Fibroblast of lung (primary cell): ENCODE data around the gene ZNF878. TPM values are rescaled to one million over a fixed set of nuclear protein-coding genes. Genes with fewer than 3 reads are reported as not detected.

Source experiments
- DNase-seq, 2 donors: peaks; one replicate each; pipeline versions ENCODE4 v3.0.0 to v3.0.0-alpha.2; 2010; ENCODE audit warnings: low read depth in 2 of 2
- H2AFZ ChIP-seq: 2 replicates; pipeline ENCODE4 v1.5.1; 2012; ENCODE audit warnings: low read length, control low read depth, inconsistent platforms
- H3K27ac ChIP-seq: 2 replicates; pipeline ENCODE4 v1.5.1; 2011; ENCODE audit warnings: low read length, control low read depth; ENCODE audit not compliant: insufficient read depth
- H3K27me3 ChIP-seq: 2 replicates; pipeline ENCODE4 v1.5.1; 2011; ENCODE audit warnings: mild to moderate bottlenecking, low read length; ENCODE audit not compliant: control insufficient read depth, insufficient read depth
- H3K36me3 ChIP-seq: 2 replicates; pipeline ENCODE4 v1.5.1; 2011; ENCODE audit warnings: low read length; ENCODE audit not compliant: control insufficient read depth, insufficient read depth
- H3K4me1 ChIP-seq: 2 replicates; pipeline ENCODE4 v1.5.1; 2011; ENCODE audit warnings: low read length; ENCODE audit not compliant: control insufficient read depth, insufficient read depth; ENCODE audit errors: extremely low read depth
- H3K4me2 ChIP-seq: 2 replicates; pipeline ENCODE4 v1.5.1; 2011; ENCODE audit warnings: low read length, control low read depth; ENCODE audit not compliant: insufficient read depth; ENCODE audit errors: extremely low read depth
- H3K4me3 ChIP-seq, 4 experiments: fragments of 200-600 bp in 1 of 4; sonication (generic) in 1 of 4; replicated peaks in 1 of 4; 2 replicates each; pipeline ENCODE4 v1.5.1; 2011 to 2016; ENCODE audit warnings: low read length in 4 of 4, low read depth in 3 of 4, mild to moderate bottlenecking in 3 of 4, control low read depth in 2 of 4, inconsistent platforms in 1 of 4, mixed read lengths in 1 of 4; ENCODE audit not compliant: insufficient read depth in 1 of 4; ENCODE audit errors: control extremely low read depth in 1 of 4
- H3K79me2 ChIP-seq: 2 replicates; pipeline ENCODE4 v1.5.1; 2012; ENCODE audit warnings: mild to moderate bottlenecking, low read length, inconsistent platforms; ENCODE audit not compliant: control insufficient read depth, insufficient read depth
- H3K9ac ChIP-seq: 2 replicates; pipeline ENCODE4 v1.5.1; 2011; ENCODE audit warnings: mild to moderate bottlenecking, low read length, control low read depth; ENCODE audit not compliant: insufficient read depth
- H3K9me3 ChIP-seq: 2 replicates; pipeline ENCODE4 v1.5.1; 2012; ENCODE audit warnings: low read depth, low read length; ENCODE audit not compliant: control insufficient read depth, insufficient read depth
- H4K20me1 ChIP-seq: 2 replicates; pipeline ENCODE4 v1.5.1; 2011; ENCODE audit warnings: low read length; ENCODE audit not compliant: control insufficient read depth, insufficient read depth; ENCODE audit errors: extremely low read depth
- CTCF ChIP-seq, 2 donors: IDR thresholded peaks in 1 of 2; conservative IDR thresholded peaks in 1 of 2; 1 replicate in 1 of 2; 2 replicates in 1 of 2; pipeline ENCODE4 v1.5.1; 2011 to 2012; ENCODE audit warnings: low read length in 2 of 2, control low read depth in 1 of 2, inconsistent platforms in 1 of 2, low read depth in 1 of 2, mild to moderate bottlenecking in 1 of 2
- EZH2 ChIP-seq: IDR thresholded peaks from 2 replicates; pipeline ENCODE4 v1.5.1; 2012; ENCODE audit warnings: low read length, control low read depth, mild to moderate bottlenecking; ENCODE audit errors: missing control alignments
- polyA plus RNA-seq, 2 donors: library from polyadenylated mRNA; depleted of rRNA in 1 of 2; stranded (reverse) in 1 of 2; unstranded in 1 of 2; fragments of >200 nt; gene quantifications; 2 replicates each; pipeline ENCODE4 v1.2.1, GENCODE V29; 2011 to 2012; ENCODE audit warnings: missing spikeins in 1 of 2
- total RNA-seq: library from RNA; depleted of rRNA; stranded (reverse); fragments of >200 nt; gene quantifications from 2 replicates; pipeline ENCODE4 v1.2.1, GENCODE V29; 2014

ZNF878 gene
- total and polyA plus RNA-seq, 2 donors (not counting 1 experiment from before 2014, with no cell fraction given): under 0.01 to 0.07 TPM

GRCh38 chr19:12064590-12065538, 12.1 kb upstream of the ZNF878 start, which contains the start of gene ZNF844:
Gene ZNF844 (plus strand): TSS chr19:12064731. CDS start chr19:12064874, 143 bp downstream.
- Histone ChIP-seq H3K4me1 (no peaks in the 10 kb centered on the region), H3K27me3 (no peaks in the 10 kb centered on the region), H3K9ac (peak within 1 kb of the TSS; percentile 87), H3K4me3 (peak within 1 kb of the TSS; percentile 81 to 93 (median 90)), H3K9me3 (no peaks in the 10 kb centered on the region), H2AFZ (peak within 1 kb of the TSS; percentile 93), H3K27ac (peak within 1 kb of the TSS; percentile 90), H3K36me3 (no peaks in the 10 kb centered on the region), H3K4me2 (peak within 1 kb of the TSS; percentile 97), H4K20me1 (no peaks in the 10 kb centered on the region), H3K79me2 (peaks cover 6% of the 10 kb centered on the region)
- no peak for TF ChIP-seq CTCF (conservative IDR thresholded peaks at IDR 0.05 in 1 of 2, IDR thresholded peaks at IDR 0.05 in 1 of 2; ENCODE audit: low read depth in 1 of 2, low read length in 2 of 2)
- no peak for TF ChIP-seq EZH2
- peak; percentile 85 to 91 for DNase-seq

GRCh38 chr19:12055784-12056183, 3.0 kb upstream of the ZNF878 start:
- DNase-seq: no peak
- Histone ChIP-seq H3K27ac (no peak overlapping the region), H3K27me3 (no peaks in the 10 kb centered on the region), H3K4me1 (no peaks in the 10 kb centered on the region), H3K9ac (no peak overlapping the region), H3K36me3 (no peaks in the 10 kb centered on the region), H3K79me2 (no peaks in the 10 kb centered on the region), H2AFZ (no peak overlapping the region), H3K9me3 (no peaks in the 10 kb centered on the region), H4K20me1 (no peaks in the 10 kb centered on the region), H3K4me2 (no peak overlapping the region), H3K4me3 (no peak overlapping the region)
- TF ChIP-seq EZH2 (no peak), CTCF (conservative IDR thresholded peaks at IDR 0.05 in 1 of 2, IDR thresholded peaks at IDR 0.05 in 1 of 2; ENCODE audit: low read depth in 1 of 2, low read length in 2 of 2) (no peak)

GRCh38 chr19:12052091-12052496, 667 bp downstream of the ZNF878 start:
- Histone ChIP-seq H3K27ac (no peak overlapping the region), H3K4me1 (no peaks in the 10 kb centered on the region), H4K20me1 (no peaks in the 10 kb centered on the region), H3K4me3 (peak overlapping the region; percentile 44 to 89 (median 68)), H2AFZ (peak overlapping the region; percentile 70), H3K9ac (peak overlapping the region; percentile 18), H3K9me3 (no peaks in the 10 kb centered on the region), H3K27me3 (no peaks in the 10 kb centered on the region), H3K79me2 (no peaks in the 10 kb centered on the region), H3K36me3 (no peaks in the 10 kb centered on the region), H3K4me2 (peak overlapping the region; percentile 69)
- DNase-seq: peak in 1 of 2 donors; percentile 23
- no peak for TF ChIP-seq CTCF (conservative IDR thresholded peaks at IDR 0.05 in 1 of 2, IDR thresholded peaks at IDR 0.05 in 1 of 2; ENCODE audit: low read depth in 1 of 2, low read length in 2 of 2)
- no peak for TF ChIP-seq EZH2
